ENCODE measurements around the gene STING1. TPM values are rescaled to one million over a fixed set of nuclear protein-coding genes. Genes with fewer than 3 reads are reported as not detected.
"Not testable (repeated sequence)": the region's sequence is repeated elsewhere in the genome, so short reads cannot be mapped to it uniquely, and the experiment has no call there.

The STING1 gene
- total and polyA plus RNA-seq, 2 donors (not counting 1 experiment from before 2014, with no cell fraction given), result 1.1 to 2.8 TPM

GRCh38 chr5:139513434-139513833 lies 30.9 kb upstream of the STING1 start:
- not testable (repeated sequence) for H3K9ac ChIP-seq (ENCODE audit: low read length); H4K20me1 ChIP-seq (ENCODE audit: control insufficient read depth, insufficient read depth, low read length, poor library complexity, severe bottlenecking); H3K36me3 ChIP-seq (replicated peaks in 1 of 2; ENCODE audit: control extremely low read depth in 1 of 2, control insufficient read depth in 1 of 2, extremely low read depth in 1 of 2, insufficient read depth in 2 of 2, low read length in 1 of 2); H3K27me3 ChIP-seq (replicated peaks in 1 of 4; ENCODE audit: control extremely low read depth in 1 of 4, control insufficient read depth in 3 of 4, insufficient read depth in 4 of 4, low read length in 3 of 4); H3K27ac ChIP-seq (ENCODE audit: low read length in 2 of 2); H3K79me2 ChIP-seq (ENCODE audit: control insufficient read depth, insufficient read depth, low read length); H3K9me3 ChIP-seq (ENCODE audit: control extremely low read depth in 1 of 3, control insufficient read depth in 2 of 3, insufficient read depth in 1 of 3, low read length in 2 of 3); H3K4me2 ChIP-seq (replicated peaks; ENCODE audit: low read depth, low read length, poor library complexity, severe bottlenecking); H3K4me3 ChIP-seq (ENCODE audit: control extremely low read depth in 1 of 5, extremely low read depth in 1 of 5, insufficient read depth in 1 of 5, low read depth in 2 of 5, low read length in 4 of 5); H3K27me3 Mint-ChIP-seq; H2AFZ ChIP-seq (ENCODE audit: insufficient read depth, low read depth, low read length, poor library complexity, severe bottlenecking); H3K4me3 Mint-ChIP-seq; H3K9me3 Mint-ChIP-seq (ENCODE audit: insufficient read depth)
- ChIA-PET CTCF (interaction anchor here (0.7 to 11.0 kb wide), 20 partner anchors 8 to 262 kb away, joined by 3 to 168 read pairs (median 4); partner anchors contain the start of genes PROB1 and UBE2D2), POLR2A (interaction anchor here (0.6 kb wide), 1 partner anchor 281 kb away, joined by 6 read pairs; no protein-coding TSS in a partner anchor)
- TF ChIP-seq CTCF (IDR thresholded peaks at IDR 0.05), result peak; percentile 43
- peaks cover 6 to 21% of the 10 kb centered on the region in 2 donors for H3K4me1 ChIP-seq (ENCODE audit: control insufficient read depth in 2 of 2, insufficient read depth in 2 of 2, low read length in 2 of 2)
- WGBS (ENCODE audit: insufficient coverage), result 55% methylated on average over 5 of the region's 5 CpGs
- Mint-ChIP-seq H3K4me1 (peaks cover 30% of the 10 kb centered on the region), H3K27ac (peak overlapping the region; percentile 7)
- intact Hi-C loops (cut with micrococcal nuclease), result loop anchor here (1.0 to 10.0 kb wide), 3 partner anchors 169 to 262 kb away; partner anchors contain the start of gene PAIP2
- ATAC-seq (ENCODE audit: low read depth), result peak; percentile 31
- DNase-seq, result peak; percentile 68

- WGBS (ENCODE audit: insufficient coverage), result 88% methylated on average over 5 of the region's 6 CpGs
- H3K9me3 ChIP-seq (ENCODE audit: control extremely low read depth in 1 of 3, control insufficient read depth in 2 of 3, insufficient read depth in 1 of 3, low read length in 2 of 3), result peaks cover 0 to 3% (median 0%) of the 10 kb centered on the region in 3 donors
- ChIA-PET POLR2A (interaction anchor here (0.6 kb wide), 2 partner anchors 208 to 280 kb away, joined by 3 to 6 read pairs; no protein-coding TSS in a partner anchor), CTCF (interaction anchor here (0.8 to 11.0 kb wide), 15 partner anchors 10 to 262 kb away, joined by 3 to 168 read pairs (median 4); partner anchors contain the start of genes PROB1 and UBE2D2)
- peaks cover 6 to 17% of the 10 kb centered on the region in 2 donors for H3K4me1 ChIP-seq (ENCODE audit: control insufficient read depth in 2 of 2, insufficient read depth in 2 of 2, low read length in 2 of 2)
- Mint-ChIP-seq H3K4me1 (peaks cover 25% of the 10 kb centered on the region), H3K4me3 (no peak overlapping the region), H3K27me3 (no peaks in the 10 kb centered on the region), H3K27ac (no peak overlapping the region), H3K9me3 (ENCODE audit: insufficient read depth) (peaks cover 2% of the 10 kb centered on the region)
- H3K79me2 ChIP-seq (ENCODE audit: control insufficient read depth, insufficient read depth, low read length), result no peaks in the 10 kb centered on the region
- H3K36me3 ChIP-seq (replicated peaks in 1 of 2; ENCODE audit: control extremely low read depth in 1 of 2, control insufficient read depth in 1 of 2, extremely low read depth in 1 of 2, insufficient read depth in 2 of 2, low read length in 1 of 2), result no peaks in the 10 kb centered on the region
- intact Hi-C loops (cut with micrococcal nuclease), result loop anchor here (1.0 to 10.0 kb wide), 3 partner anchors 168 to 262 kb away; partner anchors contain the start of gene PAIP2
- no peak overlapping the region for H3K9ac ChIP-seq (ENCODE audit: low read length)
- no peak overlapping the region for H3K27ac ChIP-seq (ENCODE audit: low read length in 2 of 2)
- no peak for ATAC-seq (ENCODE audit: low read depth)
- no peak for TF ChIP-seq EZH2 (IDR thresholded peaks at IDR 0.05; ENCODE audit: borderline replicate concordance, insufficient read depth, low read depth, low read length, poor library complexity, severe bottlenecking)
- TF ChIP-seq CTCF (IDR thresholded peaks at IDR 0.05), result no peak
- no peak overlapping the region for H2AFZ ChIP-seq (ENCODE audit: insufficient read depth, low read depth, low read length, poor library complexity, severe bottlenecking)
- H3K27me3 ChIP-seq (replicated peaks in 1 of 4; ENCODE audit: control extremely low read depth in 1 of 4, control insufficient read depth in 3 of 4, insufficient read depth in 4 of 4, low read length in 3 of 4), result no peaks in the 10 kb centered on the region
- no peak overlapping the region for H3K4me3 ChIP-seq (ENCODE audit: control extremely low read depth in 1 of 5, extremely low read depth in 1 of 5, insufficient read depth in 1 of 5, low read depth in 2 of 5, low read length in 4 of 5)
- no peaks in the 10 kb centered on the region for H4K20me1 ChIP-seq (ENCODE audit: control insufficient read depth, insufficient read depth, low read length, poor library complexity, severe bottlenecking)
- no peak for DNase-seq
- H3K4me2 ChIP-seq (replicated peaks; ENCODE audit: low read depth, low read length, poor library complexity, severe bottlenecking), result no peak overlapping the region
These were observed 30.3 kb upstream of the STING1 start for GRCh38 chr5:139512786-139513390.

GRCh38 chr5:139504722-139505121 lies 22.2 kb upstream of the STING1 start:
- H3K9me3 ChIP-seq (ENCODE audit: control extremely low read depth in 1 of 3, control insufficient read depth in 2 of 3, insufficient read depth in 1 of 3, low read length in 2 of 3); H3K4me2 ChIP-seq (replicated peaks; ENCODE audit: low read depth, low read length, poor library complexity, severe bottlenecking); H3K36me3 ChIP-seq (replicated peaks in 1 of 2; ENCODE audit: control extremely low read depth in 1 of 2, control insufficient read depth in 1 of 2, extremely low read depth in 1 of 2, insufficient read depth in 2 of 2, low read length in 1 of 2); DNase-seq; H3K79me2 ChIP-seq (ENCODE audit: control insufficient read depth, insufficient read depth, low read length); H4K20me1 ChIP-seq (ENCODE audit: control insufficient read depth, insufficient read depth, low read length, poor library complexity, severe bottlenecking); CTCF ChIA-PET; H3K27me3 ChIP-seq (replicated peaks in 1 of 4; ENCODE audit: control extremely low read depth in 1 of 4, control insufficient read depth in 3 of 4, insufficient read depth in 4 of 4, low read length in 3 of 4); intact Hi-C loops (cut with micrococcal nuclease); H3K4me3 ChIP-seq (ENCODE audit: control extremely low read depth in 1 of 5, extremely low read depth in 1 of 5, insufficient read depth in 1 of 5, low read depth in 2 of 5, low read length in 4 of 5); ATAC-seq (ENCODE audit: low read depth); H3K9ac ChIP-seq (ENCODE audit: low read length); POLR2A ChIA-PET; H3K27ac ChIP-seq (ENCODE audit: low read length in 2 of 2); H2AFZ ChIP-seq (ENCODE audit: insufficient read depth, low read depth, low read length, poor library complexity, severe bottlenecking); H3K27ac Mint-ChIP-seq; H3K9me3 Mint-ChIP-seq (ENCODE audit: insufficient read depth); H3K4me1 ChIP-seq (ENCODE audit: control insufficient read depth in 2 of 2, insufficient read depth in 2 of 2, low read length in 2 of 2); H3K27me3 Mint-ChIP-seq; H3K4me1 Mint-ChIP-seq; H3K4me3 Mint-ChIP-seq: not testable (repeated sequence)
- 77% methylated on average over 4 of the region's 5 CpGs for WGBS (ENCODE audit: insufficient coverage)

All from B cell (primary cell).